ENCODE data around the gene RBM10. TPM values are rescaled to one million over a fixed set of nuclear protein-coding genes. Genes with fewer than 3 reads are reported as not detected.

Gene RBM10
- total RNA-seq, 4 donors from 2014 or later: 27.3 to 46.2 (median 33.7) TPM

DNA sequence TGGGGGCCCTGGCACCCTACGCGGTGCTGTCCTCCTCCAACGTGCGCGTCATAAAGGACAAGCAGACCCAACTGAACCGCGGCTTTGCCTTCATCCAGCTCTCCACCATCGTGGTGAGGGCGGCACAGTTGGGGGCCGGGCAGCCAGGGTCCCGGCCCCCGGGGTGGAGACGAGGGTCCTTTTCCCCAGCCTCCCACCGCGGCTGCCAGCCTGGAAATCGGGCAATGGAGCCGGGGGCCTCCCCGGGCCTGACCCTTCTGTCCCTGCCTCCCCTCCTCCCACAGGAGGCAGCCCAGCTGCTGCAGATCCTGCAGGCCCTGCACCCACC, 34.9 kb downstream of the RBM10 start:
- no peaks in the 10 kb centered on the region for H3K9me3 ChIP-seq
- WGBS, 2 donors: 87 to 100% methylated on average over 3 to 18 of the region's 18 CpGs
- no peaks in the 10 kb centered on the region for H3K4me1 ChIP-seq
- no peak for TF ChIP-seq EP300 (IDR thresholded peaks at IDR 0.05)
- TF ChIP-seq, protein P1, sequence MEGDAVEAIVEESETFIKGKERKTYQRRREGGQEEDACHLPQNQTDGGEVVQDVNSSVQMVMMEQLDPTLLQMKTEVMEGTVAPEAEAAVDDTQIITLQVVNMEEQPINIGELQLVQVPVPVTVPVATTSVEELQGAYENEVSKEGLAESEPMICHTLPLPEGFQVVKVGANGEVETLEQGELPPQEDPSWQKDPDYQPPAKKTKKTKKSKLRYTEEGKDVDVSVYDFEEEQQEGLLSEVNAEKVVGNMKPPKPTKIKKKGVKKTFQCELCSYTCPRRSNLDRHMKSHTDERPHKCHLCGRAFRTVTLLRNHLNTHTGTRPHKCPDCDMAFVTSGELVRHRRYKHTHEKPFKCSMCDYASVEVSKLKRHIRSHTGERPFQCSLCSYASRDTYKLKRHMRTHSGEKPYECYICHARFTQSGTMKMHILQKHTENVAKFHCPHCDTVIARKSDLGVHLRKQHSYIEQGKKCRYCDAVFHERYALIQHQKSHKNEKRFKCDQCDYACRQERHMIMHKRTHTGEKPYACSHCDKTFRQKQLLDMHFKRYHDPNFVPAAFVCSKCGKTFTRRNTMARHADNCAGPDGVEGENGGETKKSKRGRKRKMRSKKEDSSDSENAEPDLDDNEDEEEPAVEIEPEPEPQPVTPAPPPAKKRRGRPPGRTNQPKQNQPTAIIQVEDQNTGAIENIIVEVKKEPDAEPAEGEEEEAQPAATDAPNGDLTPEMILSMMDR (IDR thresholded peaks at IDR 0.05): no peak
- TF ChIP-seq POLR2A (IDR thresholded peaks at IDR 0.05): no peak
- no peak overlapping the region for H3K27ac ChIP-seq
- DNase-seq (ENCODE audit: low spot score in 2 of 2): no peak
- H3K27me3 ChIP-seq: peaks cover 0 to 18% of the 10 kb centered on the region in 2 donors
- H3K4me3 ChIP-seq: no peak overlapping the region
- peaks cover 0 to 93% (median 0%) of the 10 kb centered on the region in 3 donors for H3K36me3 ChIP-seq

DNA sequence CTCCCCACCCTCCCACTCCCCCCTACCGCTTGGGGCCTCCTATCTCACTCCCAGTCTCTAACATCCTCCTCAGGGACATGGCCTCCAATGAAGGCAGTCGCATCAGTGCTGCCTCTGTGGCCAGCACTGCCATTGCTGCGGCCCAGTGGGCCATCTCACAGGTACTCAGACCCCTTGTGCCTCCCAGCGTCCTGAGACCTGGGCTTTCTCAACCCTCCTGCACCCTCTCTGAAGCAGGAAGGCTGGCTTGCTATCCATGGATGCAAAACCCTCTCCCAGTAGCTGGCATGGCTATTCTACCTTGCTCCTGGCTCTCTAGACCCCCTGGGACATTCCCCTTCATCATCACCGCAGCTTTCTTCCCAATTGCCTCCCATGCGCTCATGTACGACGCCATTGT, 35.3 kb downstream of the RBM10 start:
- peaks cover 0 to 16% of the 10 kb centered on the region in 2 donors for H3K27me3 ChIP-seq
- peaks cover 0 to 93% (median 0%) of the 10 kb centered on the region in 3 donors for H3K36me3 ChIP-seq
- H3K4me1 ChIP-seq: no peaks in the 10 kb centered on the region
- WGBS, 2 donors: 84 to 92% methylated on average over 5 to 8 of the region's 8 CpGs
- no peak overlapping the region for H3K27ac ChIP-seq
- no peak overlapping the region for H3K4me3 ChIP-seq
- TF ChIP-seq POLR2A (IDR thresholded peaks at IDR 0.05): no peak
- TF ChIP-seq, protein P1 (IDR thresholded peaks at IDR 0.05): no peak
- TF ChIP-seq EP300 (IDR thresholded peaks at IDR 0.05): no peak
- no peaks in the 10 kb centered on the region for H3K9me3 ChIP-seq
- no peak for DNase-seq (ENCODE audit: low spot score in 2 of 2)

DNA sequence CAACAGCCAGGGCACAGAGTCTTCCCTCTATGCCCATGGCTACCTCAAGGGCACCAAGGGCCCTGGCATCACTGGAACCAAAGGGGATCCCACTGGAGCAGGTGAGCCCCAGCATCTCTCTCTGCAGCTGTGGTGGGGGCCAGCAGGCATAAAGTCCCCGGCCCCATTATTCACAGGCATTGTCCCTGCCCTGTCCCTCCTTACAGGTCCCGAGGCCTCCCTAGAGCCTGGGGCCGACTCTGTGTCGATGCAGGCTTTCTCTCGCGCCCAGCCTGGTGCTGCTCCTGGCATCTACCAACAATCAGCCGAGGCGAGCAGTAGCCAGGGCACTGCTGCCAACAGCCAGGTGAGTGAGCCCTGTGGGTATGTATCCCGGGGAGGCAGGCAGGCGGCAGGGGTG, 36.3 kb downstream of the RBM10 start:
- 90% methylated on average over 10 of the region's 10 CpGs; no CpG with 5 or more reads in 1 of the 2 donors for WGBS, 2 donors
- no peaks in the 10 kb centered on the region for H3K9me3 ChIP-seq
- TF ChIP-seq, protein P1 (IDR thresholded peaks at IDR 0.05): no peak
- no peak for TF ChIP-seq POLR2A (IDR thresholded peaks at IDR 0.05)
- TF ChIP-seq EP300 (IDR thresholded peaks at IDR 0.05): no peak
- H3K27me3 ChIP-seq: peaks cover 0 to 21% of the 10 kb centered on the region in 2 donors
- no peak for DNase-seq (ENCODE audit: low spot score in 2 of 2)
- peaks cover 0 to 93% (median 0%) of the 10 kb centered on the region in 3 donors for H3K36me3 ChIP-seq
- no peak overlapping the region for H3K4me3 ChIP-seq
- H3K27ac ChIP-seq: no peak overlapping the region
- no peaks in the 10 kb centered on the region for H3K4me1 ChIP-seq

DNA sequence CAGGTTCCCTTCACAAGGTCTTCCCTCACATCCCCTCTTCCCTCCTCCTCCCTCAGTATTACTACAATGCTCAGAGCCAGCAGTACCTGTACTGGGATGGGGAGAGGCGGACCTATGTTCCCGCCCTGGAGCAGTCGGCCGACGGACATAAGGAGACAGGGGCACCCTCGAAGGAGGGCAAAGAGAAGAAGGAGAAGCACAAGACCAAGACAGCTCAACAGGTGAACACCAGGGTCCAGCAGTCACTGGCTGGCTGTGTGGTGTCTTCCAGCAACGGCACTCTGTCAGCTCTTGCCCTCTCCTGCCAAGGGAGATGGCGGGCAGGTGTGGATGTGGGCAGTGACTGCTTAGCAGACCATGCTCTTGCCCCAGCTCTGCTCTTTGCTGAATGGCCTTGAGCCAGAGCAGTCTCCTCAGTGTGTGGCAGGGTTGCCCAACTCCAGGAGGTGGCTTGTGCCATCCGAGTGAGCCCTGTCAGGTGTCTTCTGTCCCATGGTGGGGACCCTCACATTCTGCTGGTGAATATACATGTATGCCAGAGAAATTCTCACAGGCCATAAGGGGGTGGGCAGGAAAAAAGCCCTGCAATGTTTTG, 37.2 kb downstream of the RBM10 start:
- TF ChIP-seq, protein P1 (IDR thresholded peaks at IDR 0.05): no peak
- TF ChIP-seq EP300 (IDR thresholded peaks at IDR 0.05) (no peak), POLR2A (IDR thresholded peaks at IDR 0.05) (no peak)
- peaks cover 0 to 93% (median 0%) of the 10 kb centered on the region in 3 donors for H3K36me3 ChIP-seq
- peaks cover 0 to 21% of the 10 kb centered on the region in 2 donors for H3K27me3 ChIP-seq
- H3K4me1 ChIP-seq: no peaks in the 10 kb centered on the region
- no peaks in the 10 kb centered on the region for H3K9me3 ChIP-seq
- WGBS, 2 donors: 86 to 92% methylated on average over 7 to 9 of the region's 9 CpGs
- H3K27ac ChIP-seq: no peak overlapping the region
- DNase-seq (ENCODE audit: low spot score in 2 of 2): no peak
- no peak overlapping the region for H3K4me3 ChIP-seq

DNA sequence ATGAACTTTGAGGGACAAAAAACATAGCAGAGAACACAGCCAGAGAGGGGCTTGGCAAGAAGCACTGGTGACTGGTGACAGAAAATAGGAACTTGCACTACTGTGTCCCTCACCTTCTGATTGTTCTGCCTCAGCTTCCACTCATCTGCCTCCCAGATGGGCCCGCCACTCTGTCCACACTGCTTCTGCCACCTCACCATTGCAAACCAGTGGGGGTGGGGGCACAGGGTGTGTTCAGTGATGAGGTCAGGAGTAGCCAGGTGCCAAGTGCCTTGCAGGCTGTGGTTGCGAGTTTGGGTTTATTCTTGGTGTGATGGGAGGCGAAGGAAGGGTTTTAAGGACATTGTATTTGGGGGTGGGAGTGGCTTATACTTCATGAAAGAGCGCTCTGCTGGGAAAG, 39.5 kb downstream of the RBM10 start:
- no peak for DNase-seq (ENCODE audit: low spot score in 2 of 2)
- TF ChIP-seq, protein P1 (IDR thresholded peaks at IDR 0.05): no peak
- TF ChIP-seq EP300 (IDR thresholded peaks at IDR 0.05) (no peak), POLR2A (IDR thresholded peaks at IDR 0.05) (no peak)
- Histone ChIP-seq H3K27me3 (peaks cover 0 to 20% of the 10 kb centered on the region in 2 donors), H3K27ac (no peak overlapping the region), H3K36me3 (peaks cover 0 to 72% (median 0%) of the 10 kb centered on the region in 3 donors), H3K9me3 (no peaks in the 10 kb centered on the region), H3K4me1 (no peaks in the 10 kb centered on the region), H3K4me3 (no peak overlapping the region)
- 82 to 90% methylated on average over 4 of the region's 4 CpGs for WGBS, 2 donors
